Right atrium auricular region (tissue), 2 donors: ENCODE results near the gene LRRC75B. TPM values are rescaled to one million over a fixed set of nuclear protein-coding genes. Genes with fewer than 3 reads are reported as not detected.

Experiments used
- DNase-seq: peaks from one replicate; pipeline ENCODE4 v3.0.0-alpha.2; 2019; ENCODE audit warnings: low spot score
- H3K27ac ChIP-seq, 2 donors: fragments of 200-600 bp; sonication (generic); 1 replicate in 1 of 2; 2 replicates in 1 of 2; pipeline ENCODE4 v1.5.1; 2016 to 2019
- H3K27me3 ChIP-seq, 2 donors: fragments of 200-600 bp; sonication (generic); one replicate each; pipeline versions ENCODE4 v1.5.1 to v1.6.0; 2017 to 2019
- H3K36me3 ChIP-seq: fragments of 200-600 bp; sonication (generic); one replicate; pipeline ENCODE4 v1.5.1; 2016
- H3K4me1 ChIP-seq, 2 donors: fragments of 200-600 bp; sonication (generic); one replicate each; pipeline versions ENCODE4 v1.5.1 to v1.6.0; 2017 to 2019
- H3K4me3 ChIP-seq, 2 donors: fragments of 200-600 bp; sonication (generic); 1 replicate in 1 of 2; 2 replicates in 1 of 2; pipeline ENCODE4 v1.5.1; 2017 to 2019; ENCODE audit warnings: mild to moderate bottlenecking in 1 of 2, moderate library complexity in 1 of 2
- H3K9me3 ChIP-seq, 2 donors: fragments of 200-600 bp; sonication (generic); one replicate each; pipeline ENCODE4 v1.5.1; 2019
- CTCF ChIP-seq, 2 donors: fragments of 200-600 bp; sonication (generic); IDR thresholded peaks; one replicate each; pipeline ENCODE4 v1.5.1; 2019; ENCODE audit warnings: antibody characterized with exemption in 2 of 2
- total RNA-seq, 2 donors: library from RNA; depleted of rRNA; stranded (reverse); fragments of >200 nt; gene quantifications; one replicate each; pipeline ENCODE4 v1.1.0, GENCODE V29; 2016

LRRC75B gene
- total RNA-seq, 2 donors from 2014 or later, result 3.0 to 7.5 TPM

GRCh38 chr22:24580276-24580675 is 12.6 kb downstream of the LRRC75B start:
- no peak overlapping the region for H3K27ac ChIP-seq
- no peaks in the 10 kb centered on the region for H3K27me3 ChIP-seq
- H3K4me1 ChIP-seq, result peaks cover 0 to 24% of the 10 kb centered on the region in 2 donors
- H3K4me3 ChIP-seq, result no peak overlapping the region
- no peak for DNase-seq
- no peaks in the 10 kb centered on the region for H3K9me3 ChIP-seq
- TF ChIP-seq CTCF (IDR thresholded peaks at IDR 0.05), result no peak
- peaks cover 6% of the 10 kb centered on the region for H3K36me3 ChIP-seq

- DNase-seq, result no peak
- TF ChIP-seq CTCF (IDR thresholded peaks at IDR 0.05), result no peak
- no peaks in the 10 kb centered on the region for H3K27me3 ChIP-seq
These were observed 13.6 kb downstream of the LRRC75B start for GRCh38 chr22:24579258-24579601.

DNA sequence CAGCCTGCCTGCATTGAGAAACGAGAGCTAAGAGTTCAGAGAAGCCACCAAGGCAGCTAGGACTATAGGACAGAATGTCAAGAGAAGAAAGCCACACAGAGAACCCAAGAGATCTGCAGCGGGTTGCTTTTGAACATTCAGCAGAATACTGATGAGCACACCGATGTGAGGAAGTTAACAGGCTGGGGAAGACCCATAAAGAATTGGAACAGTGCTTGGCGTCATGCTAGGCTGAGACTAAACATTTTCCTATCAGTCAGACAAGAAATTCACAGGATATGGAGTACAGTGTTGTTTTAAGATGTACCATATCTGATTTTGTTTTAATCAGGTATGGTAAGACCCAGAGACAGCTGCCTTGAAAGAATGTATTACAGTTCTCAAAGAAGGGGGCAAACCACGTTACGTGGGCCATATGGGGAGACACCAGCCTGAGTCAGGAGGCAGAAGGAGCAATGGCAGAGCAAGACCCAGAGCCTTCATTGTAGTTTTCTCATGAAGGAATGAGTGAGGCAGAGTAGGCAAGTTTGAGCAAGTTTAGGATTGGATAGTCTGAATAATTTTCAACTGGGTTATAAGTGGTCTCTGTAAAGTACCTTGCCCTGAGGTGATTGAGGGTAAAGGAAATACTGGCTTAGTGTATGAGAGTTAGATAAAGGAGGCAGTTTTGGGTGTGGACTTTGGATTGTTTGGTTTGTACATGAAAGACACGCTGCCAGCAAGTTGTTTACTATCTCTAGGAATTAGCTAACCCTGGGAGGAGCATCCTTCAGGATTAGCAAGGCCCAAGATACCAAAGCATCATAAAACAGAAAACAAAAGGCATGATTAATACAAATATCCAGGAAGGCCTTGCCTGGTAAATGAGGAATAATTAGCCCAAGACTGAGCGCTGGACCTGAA is 14.3 kb downstream of the LRRC75B start:
- no peak overlapping the region for H3K27ac ChIP-seq
- peaks cover 12% of the 10 kb centered on the region for H3K36me3 ChIP-seq
- DNase-seq, result no peak
- TF ChIP-seq CTCF (IDR thresholded peaks at IDR 0.05), result no peak
- H3K4me1 ChIP-seq, result peaks cover 0 to 11% of the 10 kb centered on the region in 2 donors
- no peak overlapping the region for H3K4me3 ChIP-seq
- no peaks in the 10 kb centered on the region for H3K27me3 ChIP-seq
- no peaks in the 10 kb centered on the region for H3K9me3 ChIP-seq

More at GRCh38 chr22:24579258-24579601, 13.6 kb downstream of the LRRC75B start:
- Histone ChIP-seq H3K4me3 (no peak overlapping the region), H3K36me3 (peaks cover 6% of the 10 kb centered on the region), H3K4me1 (peaks cover 0 to 17% of the 10 kb centered on the region in 2 donors), H3K27ac (no peak overlapping the region), H3K9me3 (no peaks in the 10 kb centered on the region)

DNA sequence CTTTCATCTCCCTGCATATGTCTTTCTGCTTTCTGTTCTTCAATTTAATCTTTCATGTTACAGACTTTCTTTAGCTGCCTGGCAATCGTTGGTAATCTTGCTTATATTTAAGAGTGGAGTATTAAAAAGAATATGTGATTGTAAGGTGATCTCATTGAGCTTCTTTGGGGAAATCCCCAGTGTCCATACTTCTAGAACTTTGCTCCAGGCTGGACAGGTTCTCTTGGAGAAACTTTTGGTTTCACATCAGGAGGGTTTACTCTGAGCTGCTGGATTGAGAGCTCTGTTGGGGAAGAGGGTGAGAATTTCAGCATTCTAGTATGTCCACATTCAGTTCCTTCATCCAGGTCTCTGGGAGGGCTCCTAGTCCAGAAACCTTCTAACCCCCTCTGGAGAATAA is 16.1 kb downstream of the LRRC75B start:
- Histone ChIP-seq H3K36me3 (peaks cover 29% of the 10 kb centered on the region), H3K27me3 (no peaks in the 10 kb centered on the region), H3K4me3 (no peak overlapping the region), H3K27ac (no peak overlapping the region), H3K4me1 (no peaks in the 10 kb centered on the region), H3K9me3 (no peaks in the 10 kb centered on the region)
- no peak for DNase-seq
- no peak for TF ChIP-seq CTCF (IDR thresholded peaks at IDR 0.05)

DNA sequence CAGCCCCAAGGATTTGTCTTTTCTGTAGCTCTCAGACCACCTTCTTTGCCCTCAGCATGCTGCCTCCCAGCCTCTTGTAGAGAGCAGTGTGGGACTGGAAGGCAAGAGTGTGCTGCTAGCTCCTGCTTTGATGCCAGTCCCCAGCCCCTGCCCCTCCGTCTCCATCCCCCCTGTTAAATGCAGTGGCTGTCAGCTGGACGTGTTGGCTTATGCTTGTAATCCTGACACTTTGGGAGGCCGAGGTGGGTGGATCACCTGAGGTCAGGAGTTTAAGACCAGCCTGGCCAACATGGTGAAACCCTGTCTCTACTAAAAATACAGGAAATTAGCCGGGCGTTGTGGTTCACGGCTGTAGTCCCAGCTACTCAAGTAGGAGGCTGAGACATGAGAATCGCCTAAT is 21.6 kb downstream of the LRRC75B start:
- peaks cover 58% of the 10 kb centered on the region for H3K36me3 ChIP-seq

More for the DNA sequence above, 21.6 kb downstream of the LRRC75B start:
- Histone ChIP-seq H3K4me3 (no peak overlapping the region), H3K27ac (no peak overlapping the region), H3K27me3 (no peaks in the 10 kb centered on the region), H3K4me1 (peaks cover 0 to 12% of the 10 kb centered on the region in 2 donors), H3K9me3 (no peaks in the 10 kb centered on the region)
- TF ChIP-seq CTCF (IDR thresholded peaks at IDR 0.05), result no peak
- DNase-seq, result no peak
